SIG-M5 treated with dmso at 0.1 percent for 504 hours (cell line): ENCODE data around the gene CNP.
"Not testable (repeated sequence)": the region's sequence is repeated elsewhere in the genome, so short reads cannot be mapped to it uniquely, and the experiment has no call there.

ENCODE experiments used
- DNase-seq: peaks from one replicate; lab custom pipeline; 2025; ENCODE audit not compliant: unreplicated experiment; lab: John Stamatoyannopoulos, UW

The CNP gene

DNA sequence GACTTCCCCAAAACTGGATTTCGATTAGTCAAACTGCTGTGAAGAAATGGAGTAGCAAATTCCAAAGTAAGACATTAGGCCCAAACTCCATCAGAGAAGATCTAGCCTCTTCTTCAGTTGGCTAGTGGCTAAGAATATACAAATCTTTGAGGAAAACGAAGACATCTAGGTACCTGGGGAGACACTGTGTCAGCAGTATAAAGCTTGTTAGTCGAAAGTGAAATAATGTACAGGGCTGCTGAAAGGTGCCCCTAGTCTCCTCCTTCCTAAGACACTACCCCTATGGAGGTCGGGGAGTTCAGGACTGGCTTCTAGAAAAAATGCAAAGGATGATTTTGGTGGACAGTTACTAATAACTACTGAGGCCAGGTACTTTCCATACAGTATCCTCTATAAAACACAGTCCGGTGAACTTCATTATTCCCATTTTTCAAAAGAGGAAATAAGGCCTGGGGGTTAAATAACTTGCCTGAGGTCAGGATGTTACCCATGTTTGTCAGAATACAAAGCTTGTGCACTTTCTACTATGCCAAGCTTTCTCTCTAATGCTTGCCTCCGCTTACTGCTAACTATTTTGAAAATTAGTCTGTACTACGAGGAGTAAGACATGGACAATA lies 35.7 kb downstream of the CNP start:
- no peak for DNase-seq

DNA sequence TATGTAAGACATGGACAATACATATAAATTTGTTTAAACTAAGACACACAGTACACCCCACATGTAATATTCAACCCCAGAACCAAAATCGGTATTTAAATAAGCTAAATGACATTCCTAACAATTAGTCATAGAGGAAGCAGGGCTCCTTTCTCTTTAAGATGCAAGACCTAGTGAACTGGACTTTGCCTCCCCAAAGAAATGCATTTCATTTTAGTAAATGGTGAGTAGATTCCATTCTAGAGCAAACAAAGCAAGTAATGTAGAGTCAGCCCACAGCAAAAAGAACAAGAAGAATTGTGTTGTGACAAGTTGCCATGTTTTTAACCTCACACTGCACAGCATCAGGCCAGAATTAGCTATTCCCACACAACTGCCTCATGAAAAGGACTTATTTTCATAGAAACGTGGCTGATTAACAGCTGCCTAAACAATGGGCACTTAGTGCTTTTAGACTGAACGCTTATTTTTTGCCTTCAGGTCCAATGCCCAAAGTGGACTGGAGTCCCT lies 36.3 kb downstream of the CNP start:
- no peak for DNase-seq

- no peak for DNase-seq
These were observed 38.6 kb downstream of the CNP start for GRCh38 chr17:42005166-42005565.

DNA sequence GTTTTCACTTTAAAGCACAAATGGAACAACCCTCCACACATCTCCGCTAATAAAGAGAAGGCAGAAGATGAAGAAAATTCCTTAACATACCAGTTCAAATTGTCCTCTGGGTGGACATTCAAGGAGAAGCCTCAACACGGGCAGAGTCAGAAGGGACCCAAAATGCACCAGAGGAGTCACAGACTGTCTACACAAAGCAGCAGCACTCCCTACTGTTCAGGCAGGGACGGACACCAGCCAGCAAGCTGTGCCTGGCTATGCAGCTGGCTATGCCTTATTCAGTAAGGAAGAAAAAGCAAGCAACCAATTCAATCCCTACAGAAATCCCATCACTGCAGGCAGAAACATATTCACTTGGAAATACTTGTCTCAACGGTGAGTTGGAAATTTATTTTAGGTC lies 42.6 kb downstream of the CNP start:
- no peak for DNase-seq

- DNase-seq, result peak; percentile 85
These were observed 43.7 kb downstream of the CNP start for GRCh38 chr17:42010266-42010680.

GRCh38 chr17:42010898-42011516 lies 44.4 kb downstream of the CNP start:
- DNase-seq, result no peak

- DNase-seq, result not testable (repeated sequence)
These were observed 45.8 kb downstream of the CNP start for GRCh38 chr17:42012363-42012762.

DNA sequence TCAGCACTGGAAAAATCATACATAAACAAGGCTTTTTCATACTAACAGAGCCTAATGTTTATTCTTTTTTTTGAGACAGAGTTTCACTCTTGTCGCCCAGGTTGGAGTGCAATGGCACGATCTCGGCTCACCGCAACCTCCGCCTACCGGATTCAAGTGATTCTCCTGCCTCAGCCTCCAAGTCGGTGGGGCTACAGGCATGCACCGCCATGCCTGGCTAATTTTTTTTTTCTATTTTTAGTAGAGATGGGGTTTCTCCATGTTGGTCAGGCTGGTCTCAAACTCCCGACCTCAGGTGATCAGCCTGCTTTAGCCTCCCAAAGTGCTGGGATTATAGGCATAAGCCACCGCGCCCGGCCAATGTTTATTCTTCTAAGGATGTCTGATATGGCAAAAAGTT lies 47.1 kb downstream of the CNP start:
- DNase-seq, result not testable (repeated sequence)

DNA sequence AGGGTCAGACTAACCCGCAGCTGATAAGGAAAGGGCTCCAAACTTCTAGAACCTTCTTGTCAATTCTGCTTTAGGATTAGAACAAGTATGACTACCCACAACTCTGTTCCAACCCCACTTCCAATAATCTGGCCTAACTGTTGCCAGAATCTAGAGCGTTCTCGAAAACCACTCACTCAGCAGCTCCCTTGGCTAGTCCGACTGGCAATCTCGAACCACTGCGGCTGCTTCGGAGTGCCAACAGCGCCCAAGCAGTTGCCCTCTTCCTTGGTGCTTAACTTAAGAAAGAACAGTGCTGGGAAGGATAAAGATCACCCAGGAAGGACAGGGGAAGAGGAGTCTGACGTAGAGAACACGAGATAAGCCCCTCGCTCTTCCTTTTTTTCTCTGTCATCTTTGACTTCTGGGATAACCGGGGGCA lies 49.8 kb downstream of the CNP start:
- peak; percentile 19 for DNase-seq

- DNase-seq, result peak; percentile 96
These were observed 50.6 kb downstream of the CNP start, which contains the start of gene DNAJC7 for GRCh38 chr17:42016941-42017865. Gene DNAJC7, minus strand, starts transcription at chr17:42017439. Its CDS starts 23 bp downstream, at chr17:42017416.

- DNase-seq, result no peak
These were observed 51.2 kb downstream of the CNP start for GRCh38 chr17:42017866-42018200.

DNA sequence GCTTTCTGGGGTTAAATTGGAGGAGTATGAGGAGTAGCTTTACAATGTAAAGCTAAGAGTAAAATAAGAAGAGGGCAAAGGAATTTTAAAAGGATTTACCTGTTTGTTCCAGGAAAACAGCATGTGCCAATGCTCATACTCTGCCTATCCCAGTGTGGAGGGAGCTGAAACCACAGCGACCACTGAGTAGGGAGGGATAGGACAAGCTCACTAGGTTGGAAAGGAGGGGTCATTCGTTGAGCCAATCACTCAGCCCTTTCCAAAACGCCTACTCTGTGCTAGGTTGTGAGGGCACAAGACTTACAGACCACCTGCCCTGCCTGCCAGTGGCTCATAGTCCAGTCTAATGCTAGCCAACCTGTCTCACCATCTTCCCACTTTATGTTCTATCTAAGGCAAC lies 51.7 kb downstream of the CNP start:
- no peak for DNase-seq

- no peak for DNase-seq
These were observed 52.4 kb downstream of the CNP start for GRCh38 chr17:42018988-42019387.

DNA sequence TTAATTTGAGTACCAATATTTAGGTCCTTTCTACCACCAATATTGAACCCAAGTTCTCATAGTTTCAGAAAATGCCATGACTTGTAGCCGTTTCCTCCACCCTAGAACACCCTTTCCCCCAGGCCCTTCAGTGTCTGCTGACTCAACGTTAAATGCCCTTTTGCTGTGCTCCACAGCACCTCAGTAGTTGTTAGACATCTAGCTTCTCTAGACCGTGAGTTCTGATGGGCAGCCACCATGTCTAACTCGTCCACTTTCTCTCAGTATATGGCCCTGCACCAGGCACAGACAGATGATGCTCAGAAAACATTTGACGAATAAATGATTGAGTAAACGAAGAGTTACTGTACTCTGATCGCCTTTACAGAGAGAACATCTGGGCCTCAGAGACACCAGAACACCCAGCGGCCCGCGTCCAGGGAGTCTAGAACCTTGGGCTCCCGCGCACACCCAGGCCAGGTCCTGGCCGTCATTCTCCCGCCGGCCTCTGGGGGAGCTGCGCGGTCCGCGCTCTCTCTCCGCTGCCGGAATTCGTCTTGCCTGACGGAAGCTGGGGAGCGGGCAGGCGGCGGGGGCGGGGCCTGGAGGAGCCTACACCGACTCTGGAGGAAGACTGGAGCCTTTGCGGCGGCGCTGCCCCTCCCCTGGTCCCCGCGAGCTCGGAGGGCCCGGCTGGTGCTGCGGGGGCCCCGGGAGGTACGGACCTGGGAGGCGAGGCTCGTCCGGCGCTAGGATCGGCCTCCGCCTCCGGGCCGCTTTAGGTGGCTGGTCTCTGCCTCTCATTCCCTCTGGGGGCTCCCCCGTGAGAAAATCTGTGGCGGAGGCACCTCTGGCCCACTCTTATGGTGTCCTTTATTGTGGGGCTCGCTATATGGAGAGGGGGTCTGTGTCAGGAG lies 53.2 kb downstream of the CNP start, which contains the start of gene NKIRAS2:
Gene NKIRAS2 (plus strand): TSS at position 582 of the 896 bp plus-strand sequence. CDS start 1,488 bp downstream, outside the sequence.
- peak; percentile 89 for DNase-seq

DNA sequence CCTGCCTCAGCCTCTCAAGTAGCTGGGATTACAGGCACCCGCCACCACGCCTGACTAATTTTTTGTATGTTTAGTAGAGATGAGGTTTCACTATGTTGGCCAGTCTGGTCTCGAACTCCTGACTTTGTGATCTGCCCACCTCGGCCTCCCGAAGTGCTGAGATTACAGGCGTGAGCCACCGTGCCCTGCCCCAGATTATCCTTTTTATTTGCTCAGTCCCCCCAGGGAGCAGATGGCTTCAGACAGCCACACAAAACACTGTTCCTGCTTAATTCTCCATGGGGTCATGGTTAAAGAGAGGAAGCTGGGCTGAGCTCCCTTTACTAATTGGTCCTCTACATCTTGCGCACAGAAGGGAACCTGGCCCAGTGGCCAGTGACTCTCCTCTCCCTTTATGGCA lies 54.2 kb downstream of the CNP start:
- DNase-seq, result not testable (repeated sequence)

GRCh38 chr17:42023524-42024349 lies 57.1 kb downstream of the CNP start:
- DNase-seq, result peak; percentile 85

GRCh38 chr17:42025191-42025579 lies 58.6 kb downstream of the CNP start:
- DNase-seq, result no peak

DNA sequence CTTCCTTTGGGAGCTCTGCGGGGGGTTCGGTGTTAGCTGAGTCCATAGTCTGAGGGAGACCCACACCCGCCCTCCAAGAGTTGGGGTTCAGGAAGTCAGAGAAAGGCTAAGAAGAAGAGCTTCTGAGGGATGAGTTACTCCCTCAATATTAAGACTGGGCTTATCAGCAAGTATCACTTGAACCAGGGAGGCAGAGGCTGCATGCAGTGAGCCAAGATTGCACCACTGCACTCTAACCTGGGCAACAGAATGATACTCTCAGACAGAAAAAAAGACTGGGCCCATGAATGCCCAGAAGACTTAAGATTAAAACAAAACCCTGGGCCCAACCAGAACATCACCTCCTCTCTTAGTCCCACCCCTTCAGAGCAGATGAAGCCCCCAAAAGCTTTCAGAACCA lies 59.3 kb downstream of the CNP start:
- no peak for DNase-seq

GRCh38 chr17:42026857-42027589 lies 60.4 kb downstream of the CNP start:
- no peak for DNase-seq
